DMS53 treated with DMSO at 0.1 percent for 48 hours (cell line): ENCODE results near the gene CCDC85C.

Source experiments
- DNase-seq: peaks from one replicate; lab custom pipeline; 2025; ENCODE audit not compliant: unreplicated experiment; lab: John Stamatoyannopoulos, UW

The CCDC85C gene

GRCh38 chr14:99513946-99514551, 90.0 kb downstream of the CCDC85C start:
- no peak for DNase-seq

- no peak for DNase-seq
These were observed 90.8 kb downstream of the CCDC85C start for GRCh38 chr14:99513183-99513694.

- no peak for DNase-seq
These were observed 91.3 kb downstream of the CCDC85C start for GRCh38 chr14:99512571-99513182.

GRCh38 chr14:99512110-99512449, 91.9 kb downstream of the CCDC85C start:
- DNase-seq, result no peak

- DNase-seq, result no peak
These were observed 92.4 kb downstream of the CCDC85C start for GRCh38 chr14:99511421-99512109.

- DNase-seq, result no peak
These were observed 93.4 kb downstream of the CCDC85C start for GRCh38 chr14:99510556-99511139.

GRCh38 chr14:99509871-99510555, 94.0 kb downstream of the CCDC85C start:
- DNase-seq, result no peak

GRCh38 chr14:99508896-99509629, 94.9 kb downstream of the CCDC85C start:
- DNase-seq, result no peak

- no peak for DNase-seq
These were observed 96.0 kb downstream of the CCDC85C start for GRCh38 chr14:99507860-99508640.

- DNase-seq, result no peak
These were observed 97.7 kb downstream of the CCDC85C start for GRCh38 chr14:99506276-99506675.

- no peak for DNase-seq
These were observed 98.9 kb downstream of the CCDC85C start for GRCh38 chr14:99505089-99505488.

GRCh38 chr14:99503848-99504453, 100.1 kb downstream of the CCDC85C start:
- no peak for DNase-seq

GRCh38 chr14:99502989-99503421, 101.0 kb downstream of the CCDC85C start:
- DNase-seq, result no peak

- no peak for DNase-seq
These were observed 106.1 kb downstream of the CCDC85C start for GRCh38 chr14:99497894-99498293.

GRCh38 chr14:99497341-99497740, 106.7 kb downstream of the CCDC85C start:
- DNase-seq, result no peak

GRCh38 chr14:99484106-99484505, 119.9 kb downstream of the CCDC85C start:
- DNase-seq, result no peak

GRCh38 chr14:99481745-99482099, 122.3 kb downstream of the CCDC85C start:
- DNase-seq, result no peak

GRCh38 chr14:99480917-99481744, 122.9 kb downstream of the CCDC85C start, which contains the start of gene CCNK:
Gene CCNK, plus strand, starts transcription at chr14:99481409. Its CDS starts 11,269 bp downstream, at chr14:99492678.
- peak; percentile 96 for DNase-seq
